Superior temporal gyrus (tissue), 1 donor: ENCODE results near the gene NTRK3.

Experiments used
- DNase-seq: peaks from one replicate; pipeline ENCODE4 v3.0.0-alpha.2; 2016; ENCODE audit errors: extremely low spot score

The NTRK3 gene

DNA sequence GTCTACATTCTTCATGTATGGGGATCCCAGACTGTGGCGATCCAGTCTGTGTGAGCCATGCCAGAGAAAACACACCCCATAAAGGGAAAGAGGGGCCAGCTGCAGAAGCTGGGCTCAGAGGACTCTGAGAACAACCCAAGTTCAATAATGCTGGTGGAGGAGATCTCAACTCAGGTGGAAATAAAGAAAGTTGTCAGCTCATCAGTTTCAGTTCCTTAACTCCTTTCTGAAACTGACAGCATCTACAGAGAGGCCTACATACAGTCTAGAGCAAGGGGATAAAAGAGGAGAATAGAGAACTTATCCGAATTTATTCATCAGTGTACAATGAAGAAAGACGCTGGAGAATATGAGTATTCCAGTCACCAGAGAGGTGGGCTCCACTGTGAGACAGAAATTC lies 77.0 kb downstream of the NTRK3 start:
- no peak for DNase-seq

DNA sequence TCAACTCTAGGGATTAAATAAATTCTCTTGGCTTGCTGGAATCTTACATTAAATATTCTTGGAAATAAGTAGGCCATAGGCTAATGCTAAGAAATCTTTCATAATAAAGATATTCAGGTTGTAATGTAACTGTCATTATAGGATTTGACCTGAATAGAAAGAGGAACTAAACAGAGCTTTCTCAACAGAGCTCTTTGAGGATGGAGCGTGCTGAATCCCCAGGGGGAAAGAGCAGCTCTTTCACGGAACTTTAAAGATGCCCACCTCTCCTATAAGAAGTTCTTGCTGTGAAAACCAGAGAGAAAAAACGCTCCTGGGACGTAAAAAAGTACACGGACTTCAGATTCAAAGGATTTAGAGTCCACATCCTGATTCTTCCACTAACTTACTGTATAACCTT lies 77.9 kb downstream of the NTRK3 start:
- no peak for DNase-seq

DNA sequence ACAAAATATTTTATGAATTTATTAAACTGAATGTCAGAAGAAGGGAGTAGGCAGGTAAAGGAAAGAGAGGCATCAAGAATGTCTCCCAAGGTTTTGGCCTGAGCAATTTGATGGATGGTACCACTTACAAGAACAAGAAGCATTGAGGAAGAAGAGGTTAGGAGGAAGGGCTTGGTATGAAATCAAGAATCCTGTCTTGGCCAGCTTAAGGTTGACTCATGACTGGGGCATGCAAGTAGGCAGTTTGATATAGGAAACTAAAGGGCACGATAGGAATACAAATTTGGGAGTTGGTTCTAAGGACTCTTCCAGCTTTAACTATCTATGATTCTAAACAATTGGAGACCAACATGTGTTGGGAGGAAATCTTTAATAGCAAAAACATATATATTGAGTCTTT lies 79.1 kb downstream of the NTRK3 start:
- DNase-seq = no peak

DNA sequence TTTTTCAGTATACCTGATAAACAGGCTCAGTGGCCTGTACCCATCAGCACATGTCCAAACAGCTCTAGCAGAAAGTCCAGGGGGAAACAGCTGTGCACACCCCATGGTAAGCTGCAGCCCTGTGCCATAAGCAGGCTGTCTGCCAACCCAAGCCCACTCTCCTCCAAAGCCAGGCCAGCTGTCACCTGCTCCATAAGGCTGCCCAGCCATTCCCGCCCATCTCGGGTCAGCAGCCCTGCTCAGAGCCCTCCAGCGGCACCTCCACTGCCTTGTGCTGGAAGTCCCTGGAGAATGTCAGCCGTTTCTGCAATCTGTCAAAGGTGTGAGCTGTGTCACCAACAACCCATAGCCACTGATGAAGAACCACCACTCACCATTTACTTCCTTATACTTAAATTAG lies 82.0 kb downstream of the NTRK3 start:
- no peak for DNase-seq

DNA sequence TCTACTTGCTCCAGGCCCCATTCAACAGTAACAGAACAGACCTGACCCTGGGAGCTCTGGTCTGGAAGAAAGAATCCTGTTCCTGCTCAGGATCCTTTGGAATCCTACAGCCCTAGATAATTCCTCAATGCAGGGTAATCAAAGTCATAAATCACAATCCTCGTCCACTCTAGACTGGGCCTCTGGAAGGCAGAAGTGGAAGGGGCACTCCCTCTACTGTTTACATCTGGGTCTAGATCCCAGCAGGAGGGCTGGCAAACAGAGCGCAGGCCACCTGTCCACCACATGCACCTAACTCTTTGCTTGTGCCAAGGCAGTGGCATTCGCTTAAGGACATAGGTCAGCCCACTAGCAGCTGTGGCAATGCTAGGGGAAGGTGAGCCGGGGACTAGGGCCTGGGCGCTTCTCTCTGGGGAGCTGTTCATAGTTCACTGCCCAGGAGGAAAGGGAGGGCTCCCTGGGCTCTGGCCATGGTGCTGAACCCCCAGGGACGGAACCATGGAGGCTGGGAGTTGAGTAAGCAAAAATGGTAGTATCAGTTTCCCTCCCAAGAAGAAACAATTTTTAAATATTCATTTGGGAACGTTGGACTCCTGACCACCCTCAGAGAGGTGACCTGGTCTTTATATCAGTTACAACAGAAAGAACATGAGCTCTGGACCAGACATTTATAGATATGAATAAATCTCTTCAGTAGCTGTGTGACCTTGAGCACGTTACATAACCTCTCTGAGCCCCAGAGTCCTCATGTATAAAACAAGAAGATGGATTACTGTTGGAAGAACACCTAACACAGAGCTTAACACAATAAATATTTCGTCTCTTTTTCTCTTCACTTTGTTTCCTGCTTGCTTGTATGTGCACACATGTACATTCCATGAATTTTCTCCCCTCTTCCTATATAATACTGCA lies 90.2 kb downstream of the NTRK3 start:
- no peak for DNase-seq

DNA sequence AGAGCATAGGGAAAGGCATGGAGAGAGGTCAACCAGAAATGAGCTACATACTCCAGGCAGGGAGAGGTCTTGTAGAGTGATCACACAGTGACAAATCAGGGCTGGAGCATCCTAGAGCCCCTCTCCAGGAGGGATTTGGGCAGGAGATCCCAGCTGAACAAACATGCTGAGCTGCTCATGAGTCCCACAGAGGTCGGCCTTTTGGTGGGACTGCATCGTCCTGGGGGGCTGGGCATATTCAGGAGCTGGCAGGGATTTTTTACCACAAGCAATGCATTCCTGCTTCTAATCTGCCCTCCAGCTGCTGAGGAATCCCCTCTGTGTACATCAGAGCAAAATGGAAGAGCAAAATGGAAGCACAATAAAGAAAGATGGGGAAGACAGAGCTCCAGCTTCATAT lies 94.9 kb downstream of the NTRK3 start:
- no peak for DNase-seq

DNA sequence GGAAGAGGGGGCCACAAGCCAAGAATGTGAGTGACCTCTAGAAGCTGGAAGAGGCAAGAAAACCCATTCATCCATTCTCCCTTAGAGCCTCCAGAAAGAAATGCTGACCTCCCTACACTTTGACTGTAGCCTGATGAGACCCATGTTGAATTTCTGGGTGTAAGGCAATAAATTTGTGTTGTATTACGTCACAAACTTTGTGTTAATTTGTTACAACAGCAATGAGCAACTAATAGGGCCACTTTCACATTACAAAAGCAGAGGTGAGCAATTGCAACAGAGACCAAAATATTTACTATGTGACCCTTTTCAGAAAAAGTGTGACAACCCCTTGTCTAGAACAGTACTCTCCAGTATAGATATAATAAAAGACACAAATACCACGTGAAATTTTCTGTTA lies 101.2 kb downstream of the NTRK3 start:
- DNase-seq = no peak

DNA sequence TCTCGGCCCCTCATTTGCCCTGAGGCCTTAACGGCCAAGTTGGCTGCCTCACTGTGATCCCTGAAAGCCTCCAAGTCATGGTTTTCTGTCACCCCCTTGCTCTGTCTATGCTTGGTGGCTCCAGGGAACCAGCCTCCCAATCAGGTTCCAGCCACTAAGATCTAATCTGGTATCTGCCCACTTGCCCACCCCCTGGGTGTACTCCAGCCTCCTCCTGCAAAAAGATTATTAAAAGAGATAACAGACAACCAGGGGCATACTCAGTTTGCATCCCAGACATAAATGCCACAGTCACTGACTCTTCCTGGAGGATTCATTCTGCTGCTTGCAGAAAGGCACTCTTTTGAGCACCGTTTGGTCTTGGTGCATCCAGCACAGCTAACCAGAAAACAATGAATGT lies 103.9 kb downstream of the NTRK3 start:
- no peak for DNase-seq

DNA sequence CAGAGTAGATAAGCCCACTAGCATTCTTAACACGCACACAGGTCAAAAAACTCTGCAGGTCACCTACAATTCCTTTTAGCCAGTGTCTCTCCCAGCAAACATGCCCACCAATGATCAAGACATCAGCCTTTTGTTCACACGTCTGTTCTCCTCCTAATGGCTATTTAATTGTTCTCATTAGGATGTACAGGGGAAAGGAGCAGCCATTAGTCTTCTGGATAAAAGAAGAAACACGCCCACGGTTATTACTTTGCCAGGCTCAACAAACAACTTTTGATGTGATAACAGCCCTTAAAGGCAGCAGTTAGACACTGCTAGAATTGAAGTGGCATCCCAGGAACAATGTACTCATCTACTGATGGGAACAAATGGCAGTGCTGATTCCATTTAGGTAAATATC lies 108.8 kb downstream of the NTRK3 start:
- DNase-seq = no peak

DNA sequence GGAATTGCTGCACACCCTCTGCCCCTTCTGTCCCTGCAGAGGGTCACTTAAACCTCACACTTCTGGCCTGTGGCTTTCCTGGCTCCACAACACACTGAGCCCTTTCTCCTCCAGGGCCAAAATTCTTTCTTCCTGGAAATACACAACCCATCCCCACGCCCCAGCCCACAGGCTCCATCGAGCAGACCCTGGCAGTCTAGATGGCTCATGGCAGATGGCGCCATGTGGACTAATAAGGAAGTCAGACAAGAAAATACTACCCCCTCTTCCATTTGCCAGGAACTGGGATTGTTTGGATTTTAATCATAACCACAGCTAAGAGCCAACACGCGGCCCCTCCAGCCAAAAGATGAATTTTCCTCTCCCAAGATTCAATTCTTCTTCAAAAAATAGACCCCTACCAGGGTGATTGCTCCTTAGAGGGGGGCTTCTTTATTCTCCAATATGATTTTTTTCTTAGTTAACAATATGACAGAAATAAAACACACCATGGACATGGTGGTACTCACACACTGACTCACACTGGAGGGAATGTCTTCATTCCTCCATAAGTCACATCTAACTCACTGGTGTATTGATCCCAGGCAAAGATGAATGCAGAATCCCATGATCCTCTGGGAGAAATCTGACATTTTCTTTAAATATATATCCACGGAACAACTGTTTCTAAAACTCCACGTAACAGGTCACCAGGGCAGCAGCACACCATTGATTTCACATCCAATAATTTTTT lies 111.5 kb downstream of the NTRK3 start:
- no peak for DNase-seq

DNA sequence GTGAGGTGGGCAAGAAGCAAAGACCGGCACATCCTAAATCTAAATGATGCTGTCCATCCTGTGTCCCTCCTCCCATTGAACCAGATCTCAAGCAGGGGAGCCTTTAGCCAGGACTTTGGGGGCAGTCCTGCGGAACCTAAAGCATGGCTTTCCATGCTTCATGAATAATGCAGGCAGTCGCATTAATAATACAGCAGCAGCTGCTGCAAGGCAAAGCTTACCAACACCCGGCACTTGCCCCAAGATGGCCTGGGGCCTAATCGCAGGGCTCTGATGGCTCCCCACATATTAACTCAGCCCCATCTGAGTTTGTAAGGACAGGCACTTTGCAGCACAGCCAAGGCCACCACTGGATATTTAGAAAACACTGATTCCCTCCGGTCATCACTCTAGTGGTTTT lies 114.4 kb downstream of the NTRK3 start:
- no peak for DNase-seq

DNA sequence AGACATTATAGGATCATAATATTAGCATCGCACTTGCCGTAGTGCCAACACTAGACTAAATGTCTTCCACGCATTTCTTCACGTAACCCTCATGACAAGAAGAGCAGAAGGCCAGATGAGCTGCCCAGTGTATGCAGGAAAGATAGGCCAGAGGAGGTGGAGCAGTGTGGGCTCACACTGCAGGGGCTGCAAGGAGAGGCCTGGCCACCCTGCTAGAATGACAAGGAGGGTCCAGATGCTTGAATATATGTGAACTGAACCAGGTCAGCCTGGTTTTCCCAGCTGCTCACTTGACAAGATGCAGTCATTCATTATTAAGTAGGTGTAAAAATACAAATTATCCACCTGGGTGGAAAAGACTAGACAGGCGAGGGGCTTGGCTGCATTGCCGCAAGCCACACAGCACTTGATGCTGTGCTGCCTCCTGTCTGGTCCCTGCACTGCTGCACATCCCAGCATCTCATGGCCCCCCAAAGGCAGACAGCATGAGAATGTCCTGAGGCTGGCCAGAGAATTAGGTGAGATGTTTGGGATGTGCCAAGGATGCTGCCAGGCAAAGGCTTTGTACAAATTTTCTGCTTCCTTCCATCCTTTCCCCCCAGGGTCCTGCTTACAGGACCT lies 115.2 kb downstream of the NTRK3 start:
- no peak for DNase-seq

DNA sequence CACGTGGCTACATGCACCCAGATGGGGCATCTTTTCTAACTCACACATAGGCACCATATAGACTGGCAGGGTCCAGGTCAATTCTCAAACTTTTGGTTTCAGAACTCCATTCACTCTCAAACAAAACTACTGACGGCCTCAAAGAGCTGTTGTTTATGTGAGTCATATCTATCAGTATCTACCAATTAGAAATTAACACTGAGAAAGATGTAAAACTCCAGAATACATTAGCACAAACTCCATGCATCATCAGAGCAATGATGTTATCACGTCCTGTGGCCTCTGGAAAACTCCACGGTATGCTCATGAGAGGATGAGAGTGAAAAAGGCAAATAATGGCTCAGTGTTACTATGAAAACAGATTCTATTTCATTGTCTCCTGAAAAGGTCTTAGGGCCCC lies 116.1 kb downstream of the NTRK3 start:
- no peak for DNase-seq

DNA sequence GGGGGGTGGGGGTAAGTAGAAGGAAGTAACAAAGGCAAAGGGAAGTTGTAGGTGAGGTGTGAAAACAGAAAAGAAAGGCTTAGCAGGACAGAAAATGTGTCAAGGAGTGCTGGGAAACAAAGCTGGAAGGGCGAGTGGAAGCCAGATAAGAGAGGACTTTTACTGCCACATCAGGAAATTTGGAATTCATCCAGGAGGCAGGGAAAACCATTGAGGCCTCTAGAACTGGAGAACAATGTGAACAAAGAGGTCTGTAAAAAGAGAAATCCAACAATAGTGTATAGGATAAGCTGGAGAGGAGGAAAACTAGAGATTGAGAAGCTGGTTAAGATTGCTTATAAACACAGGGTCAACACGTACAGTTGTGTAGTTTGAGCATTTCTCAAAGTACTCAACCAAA lies 116.6 kb downstream of the NTRK3 start:
- DNase-seq = peak; percentile 70

DNA sequence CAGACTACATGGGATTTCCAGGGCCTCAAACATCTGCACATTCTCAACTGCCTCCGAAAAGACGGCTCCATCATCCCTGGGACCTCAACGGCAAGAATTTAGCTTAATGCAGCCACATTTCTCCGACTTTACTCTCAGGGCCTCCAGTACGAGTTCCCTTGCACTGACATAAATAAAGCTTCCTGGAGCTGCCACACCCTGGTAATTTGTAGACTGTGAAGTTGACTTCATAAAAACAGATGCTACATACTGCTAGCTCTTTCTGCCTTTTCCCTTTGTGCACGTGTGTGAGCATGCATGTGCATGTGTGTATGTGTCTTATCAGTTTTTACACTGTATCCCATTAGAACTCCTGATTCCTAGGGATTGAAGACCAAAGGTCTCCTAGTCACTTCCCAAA lies 122.7 kb downstream of the NTRK3 start:
- DNase-seq = no peak

DNA sequence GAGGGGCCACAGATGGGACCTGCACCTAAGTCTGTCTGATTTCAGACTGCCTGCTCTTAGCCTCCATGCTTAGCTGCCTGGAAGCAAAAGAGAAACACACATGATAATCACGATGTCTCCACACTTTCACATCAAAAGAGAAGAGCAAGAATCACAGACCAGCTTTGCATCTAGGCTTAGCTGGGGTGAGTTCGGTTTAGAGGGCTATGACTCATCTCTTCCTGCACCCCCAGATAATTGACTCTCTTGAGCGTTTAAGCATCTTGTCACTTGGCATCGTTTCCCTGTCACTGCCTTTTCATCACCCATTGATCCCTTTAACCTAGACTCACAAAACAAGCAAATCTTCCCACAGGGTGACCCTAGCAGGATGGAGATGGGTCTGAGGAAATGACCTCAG lies 124.0 kb downstream of the NTRK3 start:
- no peak for DNase-seq

DNA sequence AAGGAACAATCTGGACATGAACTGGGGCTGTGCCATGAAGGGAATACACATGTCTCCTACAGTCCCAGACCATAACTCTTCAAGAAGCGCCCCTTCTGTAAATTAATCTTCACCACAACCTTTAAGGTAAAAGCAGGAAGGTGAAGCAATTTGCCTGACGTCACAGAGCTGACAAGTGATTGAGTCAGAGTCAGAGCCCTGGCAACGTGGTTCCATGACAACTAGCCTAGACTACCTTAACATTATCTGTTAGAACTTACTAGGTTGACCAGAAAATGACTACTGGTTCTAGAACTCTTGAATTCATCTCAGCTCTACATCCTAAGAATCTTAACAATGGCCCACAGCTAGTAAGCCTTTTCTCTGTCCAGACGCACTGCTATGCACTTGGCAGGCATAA lies 124.6 kb downstream of the NTRK3 start:
- no peak for DNase-seq

DNA sequence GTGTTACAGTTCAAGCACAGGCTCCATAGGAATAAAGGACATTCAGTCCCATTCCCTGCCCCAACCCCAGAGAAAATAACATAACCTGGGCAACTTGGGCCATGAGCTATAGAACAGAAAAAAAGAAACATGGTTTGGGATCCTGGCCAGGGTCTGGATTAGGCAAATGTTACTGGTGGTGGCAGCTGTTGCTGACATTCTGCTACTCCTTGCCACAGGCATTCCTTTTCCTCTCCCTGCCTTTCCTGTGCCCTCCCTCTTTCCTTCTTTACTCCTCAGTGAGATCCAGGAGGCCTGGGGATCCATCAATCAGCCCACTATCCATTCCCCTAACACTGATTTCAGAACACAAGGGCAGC lies 129.1 kb downstream of the NTRK3 start:
- no peak for DNase-seq

DNA sequence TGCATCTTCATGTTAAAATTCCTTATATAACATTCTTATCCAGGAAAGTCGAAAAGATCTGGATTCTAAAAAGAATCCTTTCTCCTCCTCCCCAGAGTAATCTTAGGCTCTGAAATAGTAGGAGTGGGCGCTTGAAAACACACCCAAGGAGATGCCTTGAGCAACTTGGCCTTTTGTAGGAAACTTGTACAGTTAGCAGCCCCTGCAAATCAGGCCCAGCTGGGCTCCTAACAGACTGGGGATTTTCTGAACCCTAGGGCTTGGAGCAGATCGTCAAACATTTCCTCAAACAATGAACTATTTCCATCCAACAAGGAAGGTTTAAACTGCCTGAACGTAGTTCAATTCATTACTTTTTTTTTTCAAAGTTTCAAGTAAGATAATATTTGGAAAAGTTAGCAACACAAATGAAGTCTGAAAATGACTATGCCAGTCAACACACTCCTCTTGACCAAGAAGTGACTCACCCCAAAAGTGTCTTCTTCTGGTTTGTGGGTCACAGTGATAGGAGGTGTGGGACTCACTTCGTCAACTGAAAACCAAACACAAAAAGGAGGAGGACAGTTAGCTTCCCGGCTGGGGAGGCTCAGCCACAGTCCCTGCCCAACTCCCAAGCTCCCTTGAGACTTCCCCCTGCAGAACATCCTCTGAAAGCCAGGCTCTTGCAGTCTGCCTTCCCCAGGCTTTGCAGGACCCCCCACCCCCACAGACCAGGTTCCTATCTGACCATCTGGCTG lies 129.7 kb downstream of the NTRK3 start:
- DNase-seq = no peak

DNA sequence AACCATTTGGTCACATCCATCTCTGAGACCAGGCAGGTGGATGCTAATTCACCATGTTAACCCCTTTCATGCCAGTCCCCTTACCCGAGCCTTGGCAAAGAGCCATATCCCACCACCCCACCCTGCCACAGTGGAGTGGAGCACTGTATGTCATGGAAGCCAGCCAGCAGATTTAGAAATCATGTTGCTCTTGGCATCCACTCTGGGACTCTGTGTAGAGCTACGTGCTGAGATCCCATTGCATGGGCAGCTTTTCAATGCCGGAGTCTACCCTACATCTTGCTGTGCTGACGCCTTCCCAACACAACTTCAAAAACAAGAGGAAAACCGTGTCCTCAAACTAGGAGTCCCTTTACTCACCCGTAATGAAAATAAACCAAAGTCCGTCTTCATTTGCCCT lies 131.0 kb downstream of the NTRK3 start:
- DNase-seq = no peak

DNA sequence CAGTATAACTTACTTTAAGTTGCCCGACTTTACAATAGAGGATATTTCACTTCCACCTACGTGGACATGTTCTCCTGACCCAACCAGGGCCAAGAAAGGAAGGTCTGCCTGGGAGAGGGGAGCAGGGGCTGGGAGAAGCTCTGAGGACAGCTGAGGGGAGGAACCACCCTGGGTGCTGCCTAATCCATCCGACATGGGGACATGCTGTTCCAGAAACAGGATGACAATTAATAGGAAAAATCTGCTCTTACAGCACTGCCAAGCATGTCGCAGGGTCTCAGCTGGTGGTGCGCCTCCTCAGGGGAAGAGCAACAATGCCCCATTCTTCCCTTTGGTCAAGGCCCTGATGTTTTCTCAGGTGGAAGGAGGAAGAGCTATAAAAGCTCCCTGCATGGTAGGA lies 132.3 kb downstream of the NTRK3 start:
- no peak for DNase-seq

DNA sequence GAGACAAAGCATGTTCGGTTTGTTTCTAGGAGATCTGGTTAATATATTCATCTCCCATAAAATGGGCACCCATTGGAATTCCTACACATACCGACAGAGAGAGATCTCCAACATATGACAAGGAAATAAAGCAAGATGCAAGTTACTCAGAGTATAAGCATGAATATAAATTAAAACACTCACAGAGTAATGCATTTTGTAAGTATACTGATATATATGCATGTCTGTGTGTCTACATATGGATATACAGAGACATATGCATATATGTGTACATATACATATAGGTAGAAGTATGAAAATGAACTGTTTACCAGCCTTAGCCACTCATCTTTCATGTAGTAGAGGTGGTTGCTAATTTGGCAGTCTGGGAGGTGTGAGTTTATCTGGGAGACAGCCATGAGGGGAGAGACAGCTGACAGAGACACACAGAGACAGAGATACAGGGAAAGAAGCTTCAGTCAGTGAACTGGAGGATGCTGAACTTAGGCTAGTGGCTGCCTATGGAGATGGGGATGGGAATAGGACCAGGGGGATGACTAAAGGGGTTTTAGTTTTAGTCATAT lies 134.5 kb downstream of the NTRK3 start:
- no peak for DNase-seq
